ENCODE data around the gene MOB3A. TPM values are rescaled to one million over a fixed set of nuclear protein-coding genes. Genes with fewer than 3 reads are reported as not detected.
A peak's percentile ranks its signal among the peaks of the same experiment; 100 is the strongest.

MOB3A gene
- total and polyA plus RNA-seq, 2 of the 13 experiments (the other 11 are each of a cell fraction or from before 2014, with no cell fraction given) = 3.5 to 17.8 TPM

GRCh38 chr19:2142173-2142829, 46.2 kb upstream of the MOB3A start (continued):
- TF ChIP-seq ZBTB14 (CRISPR knock-in tag; IDR thresholded peaks at IDR 0.05) (no peak), ZNF746 (CRISPR knock-in tag; IDR thresholded peaks at IDR 0.05) (no peak), ZBTB8A (CRISPR knock-in tag; IDR thresholded peaks at IDR 0.05; ENCODE audit: borderline replicate concordance, low read depth) (no peak), ZNF33B (CRISPR knock-in tag; IDR thresholded peaks at IDR 0.05) (no peak), ZNF770 (CRISPR knock-in tag; IDR thresholded peaks at IDR 0.05) (0 out of 2 replicates have a peak, but pooled peaks have one; percentile 19)

DNA sequence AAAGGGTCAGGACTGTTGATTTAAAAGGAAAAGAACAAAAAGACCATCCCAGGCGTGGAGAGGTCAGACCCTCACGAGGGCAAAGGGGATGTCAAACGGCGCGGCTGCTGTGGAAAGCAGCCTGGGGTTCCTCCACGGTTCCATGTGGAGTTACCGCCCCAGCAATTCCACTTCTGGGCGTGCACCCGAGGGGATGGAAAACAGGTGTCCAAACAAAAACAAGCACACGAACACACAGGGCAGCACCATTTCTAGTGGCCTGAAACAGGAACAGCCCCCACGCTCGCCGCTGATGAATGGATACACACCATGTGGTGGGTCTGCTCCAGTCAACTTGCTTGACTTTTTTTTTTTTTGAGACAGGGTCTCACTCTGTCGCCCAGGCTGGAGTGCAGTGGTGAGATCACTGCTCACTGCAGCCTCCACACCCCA, 44.0 kb upstream of the MOB3A start:
- H3K9ac ChIP-seq (ENCODE audit: insufficient read depth, low read depth, low read length) = no peak overlapping the region
- no peak for DNase-seq (ENCODE audit: low spot score)
- no peak for TF ChIP-seq SRSF9 (IDR thresholded peaks at IDR 0.05; ENCODE audit: borderline replicate concordance, insufficient read depth, low read depth, low read length, poor library complexity, severe bottlenecking)
- no peak for TF ChIP-seq MEIS1 (CRISPR knock-in tag; IDR thresholded peaks at IDR 0.05; ENCODE audit: borderline replicate concordance)
- no peak for FAIRE-seq
- H3K27ac ChIP-seq (ENCODE audit: extremely low read length, insufficient read depth, low read length) = no peak overlapping the region
- H3K36me3 ChIP-seq (replicated peaks in 1 of 2; ENCODE audit: control insufficient read depth in 1 of 2, insufficient read depth in 2 of 2, low read length in 2 of 2) = peaks cover 18 to 39% of the 10 kb centered on the region in 2 experiments
- ATAC-seq = no peak
- 98% methylated on average over 12 of the region's 14 CpGs for WGBS (ENCODE audit: low lambda C conversion rate)
- H3K79me2 ChIP-seq (ENCODE audit: insufficient read depth, low read length) = peaks cover 52% of the 10 kb centered on the region
- peaks cover 10% of the 10 kb centered on the region for H4K20me1 ChIP-seq (ENCODE audit: insufficient read depth, low read length)
- no peak overlapping the region for H2AFZ ChIP-seq (ENCODE audit: low read length)
- H3K4me2 ChIP-seq (ENCODE audit: low read depth, low read length) = no peak overlapping the region
- intact Hi-C loops (cut with micrococcal nuclease; ENCODE audit: unreplicated experiment) (no loop called here), in situ Hi-C loops (cut with HindIII; ENCODE audit: extremely low pct_ligation_motif_present, low pct_unique_long_range_greater_than_20kb) (no loop called here)
- no peaks in the 10 kb centered on the region for H3K4me1 ChIP-seq (ENCODE audit: insufficient read depth, low read length)
- no peaks in the 10 kb centered on the region for H3K9me3 ChIP-seq (ENCODE audit: low read length)
- CTCF ChIA-PET (ENCODE audit: low intra/inter-chr PET ratio, low total read pairs) = no interaction called here
- no peaks in the 10 kb centered on the region for H3K27me3 ChIP-seq (ENCODE audit: control insufficient read depth in 1 of 2, insufficient read depth in 2 of 2, low read length in 2 of 2)
- POLR2A ChIA-PET = no interaction called here
- no TSS peak for BruUV-seq (replicated peaks)
- H3K4me3 ChIP-seq (replicated peaks in 1 of 3; ENCODE audit: insufficient read depth in 1 of 3, low read depth in 2 of 3, low read length in 3 of 3) = no peak overlapping the region

Data from HepG2 (cell line).